Hematopoietic multipotent progenitor cell treated with erythropoietin and hydrocortisone succinate and interleukin-3 and kit ligand, for 4 days (in vitro differentiated cells): ENCODE data around the gene CNTNAP2.
A peak's percentile ranks its signal among the peaks of the same experiment; 100 is the strongest.
"Not testable (repeated sequence)": the region's sequence is repeated elsewhere in the genome, so short reads cannot be mapped to it uniquely, and the experiment has no call there.

ENCODE experiments used
- DNase-seq: peaks from one replicate; pipeline ENCODE4 v3.0.0-alpha.2; 2015

Gene CNTNAP2

DNA sequence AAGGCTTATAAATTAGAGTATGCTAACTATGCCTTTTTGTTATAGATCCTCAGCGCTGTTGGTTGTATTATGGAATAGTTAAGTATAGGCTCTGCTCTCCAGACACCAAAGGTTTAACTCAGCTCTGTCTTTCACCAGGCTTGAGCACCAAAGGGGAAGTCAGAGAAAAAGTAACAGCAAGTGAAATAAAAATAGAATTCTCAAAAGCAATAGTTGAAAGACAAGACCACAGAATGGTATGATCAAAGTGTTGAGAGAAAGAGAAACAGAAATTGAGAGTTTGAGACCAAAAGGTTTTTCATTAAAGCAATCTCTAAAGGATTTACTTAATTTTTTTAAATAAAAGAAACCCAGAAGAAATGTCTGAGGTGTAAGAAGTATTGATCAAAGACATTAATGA, 1944.1 kb downstream of the CNTNAP2 start:
- DNase-seq: no peak

DNA sequence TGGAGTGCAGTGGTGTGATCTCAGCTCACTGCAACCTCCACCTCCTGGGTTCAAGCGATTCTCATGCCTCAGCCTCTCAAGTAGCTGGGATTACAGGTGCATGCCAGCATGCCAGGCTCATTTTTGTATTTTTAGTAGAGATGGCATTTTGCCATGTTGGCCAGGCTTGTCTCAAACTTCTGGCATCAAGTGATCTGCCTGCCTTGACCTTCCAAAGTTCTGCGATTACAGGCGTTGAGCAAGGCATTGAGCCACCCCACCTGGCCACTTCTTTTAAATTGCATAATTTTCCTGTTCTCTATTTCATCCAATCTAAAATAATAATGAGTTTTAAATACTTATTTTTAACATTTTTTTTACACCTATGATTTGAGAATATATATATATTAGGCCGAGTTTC, 1961.5 kb downstream of the CNTNAP2 start:
- not testable (repeated sequence) for DNase-seq

DNA sequence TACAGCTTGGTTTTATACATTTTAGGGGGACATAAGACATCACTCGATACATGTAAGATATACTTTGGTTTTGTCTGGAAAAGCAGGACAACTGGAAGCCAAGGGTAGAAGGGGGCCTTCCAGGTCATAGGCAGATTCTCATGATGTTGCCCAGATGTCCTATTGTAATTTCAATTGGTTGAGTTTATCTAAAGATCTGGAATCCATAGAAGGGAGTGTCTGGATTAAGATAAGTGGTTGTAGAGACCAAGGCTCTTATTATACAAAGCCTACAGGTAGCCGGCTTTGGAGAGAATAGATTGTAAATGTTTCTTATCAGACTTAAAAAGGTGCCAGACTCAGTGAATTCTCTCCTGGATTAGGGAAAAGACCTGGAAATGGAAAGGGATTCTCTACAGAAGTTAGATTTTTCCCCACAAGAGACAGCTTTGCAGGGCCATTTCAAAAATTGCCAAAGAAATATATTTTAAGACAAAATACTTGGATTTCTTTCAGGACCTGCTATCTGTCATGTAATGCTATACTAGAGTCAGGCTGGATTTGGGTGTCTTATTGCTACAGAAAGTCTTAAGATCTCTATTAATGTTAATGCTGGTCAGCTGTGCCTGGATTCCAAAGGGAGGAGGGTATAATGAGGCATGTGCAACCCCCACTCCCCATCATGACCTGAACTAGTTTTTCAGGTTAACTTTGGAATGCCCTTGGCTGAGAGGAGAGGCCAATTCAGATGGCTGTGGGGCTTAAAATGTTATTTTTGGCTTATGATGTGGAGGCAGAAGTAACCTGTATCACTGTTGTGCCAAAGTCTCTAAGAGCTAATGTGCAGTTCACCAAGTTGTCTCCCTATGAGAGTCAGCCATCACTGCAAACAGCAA, 1962.8 kb downstream of the CNTNAP2 start:
- DNase-seq: no peak

DNA sequence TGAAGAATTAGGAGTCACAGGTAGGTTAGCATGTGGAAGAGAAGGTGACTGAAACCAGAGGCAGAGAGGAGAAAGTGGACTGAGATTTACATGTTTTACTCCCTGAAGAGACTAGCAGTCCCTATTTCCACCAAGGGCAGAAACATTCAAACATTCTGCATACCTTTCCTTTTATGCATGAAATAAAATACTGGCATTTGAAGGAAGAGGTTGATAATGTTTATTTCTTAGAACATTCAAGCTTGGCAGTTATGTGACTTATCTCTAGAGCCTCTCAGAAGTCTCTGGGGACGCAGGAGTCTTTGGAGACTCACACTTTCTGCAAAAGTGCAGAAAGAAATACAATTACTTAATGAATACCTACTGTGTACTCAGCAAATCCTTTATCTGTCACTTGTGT, 1966.8 kb downstream of the CNTNAP2 start:
- DNase-seq: no peak

DNA sequence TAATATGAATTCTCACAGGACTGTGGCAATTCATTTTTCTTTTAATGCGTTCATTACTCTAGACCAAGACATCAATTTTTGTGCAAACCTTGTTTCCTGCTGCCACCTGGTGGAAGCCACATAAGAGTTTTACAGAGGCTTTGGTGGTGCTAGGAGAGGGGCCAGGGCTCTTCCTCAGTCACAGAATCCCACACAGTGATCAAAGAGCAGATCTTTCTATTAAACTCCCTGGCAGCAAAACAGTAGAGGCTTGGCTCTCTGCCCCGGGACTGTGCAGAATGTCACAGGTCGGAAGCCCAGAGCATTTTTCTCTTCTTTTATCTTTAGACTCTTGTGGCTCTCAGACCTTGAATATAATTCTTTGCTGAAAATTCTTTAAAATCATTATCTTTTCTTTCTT, 1967.5 kb downstream of the CNTNAP2 start:
- peak; percentile 80 for DNase-seq

DNA sequence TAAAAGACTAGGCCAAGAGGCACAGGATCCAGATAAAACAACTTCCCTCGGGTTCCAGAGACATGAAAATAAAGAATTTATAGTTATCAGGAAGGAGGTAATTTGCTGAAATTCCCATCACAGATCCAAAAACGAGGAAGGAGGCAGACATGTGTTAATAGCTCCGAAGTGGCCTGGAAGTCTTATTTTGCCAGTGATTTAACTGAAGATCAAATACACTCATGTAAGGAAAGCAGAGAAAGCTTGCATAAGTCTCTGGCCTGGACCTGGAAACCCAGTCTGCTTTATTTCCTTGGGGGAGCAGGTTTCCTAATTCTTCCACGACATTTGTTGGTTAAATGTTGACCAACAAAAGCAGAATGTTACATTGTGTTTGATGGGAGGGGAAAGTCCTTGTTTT, 1975.3 kb downstream of the CNTNAP2 start:
- no peak for DNase-seq

DNA sequence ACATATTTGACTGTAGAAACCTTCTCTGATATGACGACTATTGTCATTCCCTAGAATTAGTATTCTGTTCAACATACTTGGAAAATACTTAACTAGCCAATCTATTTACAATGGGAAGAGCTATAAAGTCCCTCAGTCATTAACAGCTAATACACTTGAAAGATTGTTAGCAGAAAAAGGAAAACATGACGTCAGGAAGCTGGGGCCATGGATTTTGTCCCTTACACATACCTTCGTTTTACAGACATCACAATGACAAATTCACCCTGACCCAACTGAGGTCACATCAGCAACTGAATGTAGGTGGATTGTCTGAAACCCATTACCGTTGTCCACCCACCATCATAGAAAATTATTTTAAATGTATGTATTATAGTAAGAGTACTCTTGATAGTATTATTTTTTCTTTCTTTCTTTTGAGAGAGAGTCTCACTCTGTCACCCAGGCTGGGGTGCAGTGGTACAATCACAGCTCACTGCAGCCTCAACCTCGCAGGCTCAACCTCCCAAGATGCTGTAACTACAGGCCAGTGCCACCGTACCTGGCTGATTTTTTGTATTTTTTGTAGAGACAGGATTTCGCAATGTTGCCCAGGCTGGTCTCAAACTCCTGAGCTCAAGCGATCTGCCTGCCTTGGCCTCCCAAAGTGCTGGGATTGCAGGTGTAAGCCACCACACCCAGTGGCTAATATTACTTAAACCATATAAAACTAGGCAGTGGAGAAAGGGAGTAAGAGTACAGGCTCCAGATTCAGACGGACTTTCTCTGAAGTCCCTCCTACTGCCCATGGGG, 1977.0 kb downstream of the CNTNAP2 start:
- DNase-seq: no peak

DNA sequence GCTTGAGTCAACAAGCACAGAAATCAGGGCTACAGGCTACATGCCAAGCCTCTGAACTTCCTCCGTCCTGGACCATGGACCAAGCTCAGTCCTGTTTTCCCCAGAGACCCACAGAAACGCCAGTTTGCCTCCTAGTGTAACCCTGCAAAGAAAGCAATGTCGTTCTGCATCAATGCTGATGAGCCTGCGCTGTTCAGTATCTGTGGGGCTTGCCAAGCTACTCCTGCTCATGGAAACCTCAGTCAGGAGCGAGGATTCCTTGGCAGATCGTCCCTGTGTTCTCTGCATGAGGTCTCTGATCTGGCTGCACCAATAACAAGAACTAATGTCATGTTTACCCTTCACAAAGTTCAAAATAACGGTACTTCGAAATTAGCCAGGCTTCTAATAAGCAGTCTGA, 1978.5 kb downstream of the CNTNAP2 start:
- no peak for DNase-seq

DNA sequence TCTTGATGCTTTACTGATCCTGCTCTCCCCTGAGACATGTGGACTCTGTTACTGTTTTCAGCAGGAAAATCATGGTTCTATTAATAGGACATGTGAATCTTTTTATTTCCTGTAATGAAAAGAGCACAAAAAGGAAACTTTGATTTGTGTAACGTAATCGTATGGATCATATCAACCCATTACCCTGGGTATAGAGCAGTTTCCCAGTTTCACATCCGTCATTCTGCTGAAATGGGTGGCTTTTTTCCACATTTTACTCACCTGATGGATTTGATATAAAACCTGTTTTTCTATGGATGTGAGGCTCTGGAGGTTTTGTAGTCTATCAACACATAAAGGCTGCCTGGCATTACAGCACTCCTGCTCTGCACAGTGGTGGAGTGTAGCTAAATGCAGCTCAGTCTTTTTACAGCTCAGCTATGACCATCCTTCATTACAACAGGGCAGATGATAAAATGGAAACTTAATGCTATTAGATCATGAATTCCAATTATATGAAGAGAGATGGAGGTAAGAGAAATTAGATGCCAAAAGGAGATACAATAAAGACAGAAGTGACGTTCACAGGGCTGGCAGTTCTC, 1987.6 kb downstream of the CNTNAP2 start:
- no peak for DNase-seq

DNA sequence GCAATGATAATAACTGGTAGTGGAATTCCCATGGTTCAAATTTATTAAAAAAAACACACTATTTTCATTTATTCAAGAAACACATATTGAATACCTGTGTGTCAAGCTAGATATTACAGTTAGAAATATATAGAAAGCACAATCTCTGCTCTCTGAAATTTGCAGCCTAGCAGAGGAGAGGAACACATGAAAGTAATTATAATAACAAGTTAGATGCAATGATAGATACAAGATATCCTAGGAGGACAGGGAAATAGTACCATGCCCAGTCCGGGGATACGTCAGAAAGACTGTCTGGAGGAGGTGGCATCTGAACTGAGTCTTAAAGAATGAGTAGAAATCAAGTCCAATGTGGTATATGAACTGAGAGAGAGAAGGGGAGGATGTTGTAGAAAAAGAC, 1988.3 kb downstream of the CNTNAP2 start:
- DNase-seq: no peak

DNA sequence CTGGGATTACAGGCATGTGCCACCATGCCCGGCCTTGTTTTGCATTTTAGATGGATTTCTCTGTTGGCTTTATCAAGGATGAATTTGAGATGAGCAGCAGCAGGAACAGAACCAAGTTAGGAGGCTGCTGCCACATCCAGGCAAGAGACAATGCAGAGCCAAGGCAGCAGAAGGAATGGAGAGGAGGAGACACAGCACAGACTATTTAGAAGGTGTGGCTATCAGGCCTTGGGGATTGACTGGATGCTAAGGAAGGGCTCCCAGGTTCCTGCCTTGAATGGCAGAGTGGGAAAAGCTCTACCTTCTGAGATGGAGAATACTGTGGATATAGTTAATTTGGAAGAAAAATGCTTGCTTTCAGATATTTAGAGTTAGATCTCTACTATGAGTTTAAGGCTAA, 1989.3 kb downstream of the CNTNAP2 start:
- DNase-seq: no peak

DNA sequence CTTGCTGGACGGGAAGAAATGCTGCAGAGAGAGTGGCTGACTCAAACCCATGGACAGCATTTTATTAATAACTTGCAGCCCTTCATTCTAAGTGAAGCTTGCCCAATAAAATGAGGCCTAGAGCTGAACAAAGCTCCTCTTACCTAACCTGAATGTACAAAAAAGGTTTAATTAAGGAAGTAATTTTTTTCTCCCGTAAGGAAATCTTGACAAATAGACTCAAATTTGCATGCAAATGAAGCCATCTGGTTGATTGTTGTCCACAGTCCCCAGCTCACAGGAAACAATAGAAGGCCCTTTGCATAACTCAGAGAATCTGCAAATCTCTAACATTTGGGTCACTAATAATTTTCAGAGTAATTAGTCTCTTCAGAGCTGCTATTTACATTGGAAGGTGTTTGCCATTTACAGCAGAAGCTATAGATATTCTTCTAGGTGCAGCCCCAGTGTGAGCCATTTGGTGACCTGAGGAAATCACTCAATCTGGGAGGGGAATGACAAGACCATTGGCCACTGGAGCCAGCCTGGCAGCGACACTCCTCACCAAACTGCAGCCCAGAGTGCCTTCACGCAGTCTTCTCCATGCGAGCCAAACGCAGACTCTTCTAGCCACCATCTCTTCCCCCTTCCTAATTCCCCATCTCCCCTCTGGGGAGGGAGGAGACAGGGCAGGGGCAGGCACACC, 1991.0 kb downstream of the CNTNAP2 start:
- DNase-seq: no peak

DNA sequence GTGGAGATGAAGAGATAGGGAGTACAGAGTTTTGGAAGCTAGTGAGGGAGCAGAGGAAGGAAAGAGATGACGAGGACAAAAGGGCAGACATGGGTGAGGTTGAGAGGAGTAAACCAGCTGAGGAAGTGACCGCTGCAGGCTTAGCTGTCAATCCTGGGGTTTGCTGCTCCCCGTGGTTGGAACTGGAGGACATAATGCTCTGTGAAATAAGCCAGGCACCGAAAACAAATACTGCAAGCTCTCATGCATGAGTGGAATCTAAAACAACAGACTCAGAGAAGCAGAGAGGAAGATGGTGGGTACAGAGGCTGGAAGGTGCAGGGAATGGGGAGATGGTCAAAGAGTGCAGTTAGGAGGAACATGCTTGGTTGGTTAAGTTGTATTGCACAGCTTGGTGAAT, 1991.8 kb downstream of the CNTNAP2 start:
- DNase-seq: no peak

DNA sequence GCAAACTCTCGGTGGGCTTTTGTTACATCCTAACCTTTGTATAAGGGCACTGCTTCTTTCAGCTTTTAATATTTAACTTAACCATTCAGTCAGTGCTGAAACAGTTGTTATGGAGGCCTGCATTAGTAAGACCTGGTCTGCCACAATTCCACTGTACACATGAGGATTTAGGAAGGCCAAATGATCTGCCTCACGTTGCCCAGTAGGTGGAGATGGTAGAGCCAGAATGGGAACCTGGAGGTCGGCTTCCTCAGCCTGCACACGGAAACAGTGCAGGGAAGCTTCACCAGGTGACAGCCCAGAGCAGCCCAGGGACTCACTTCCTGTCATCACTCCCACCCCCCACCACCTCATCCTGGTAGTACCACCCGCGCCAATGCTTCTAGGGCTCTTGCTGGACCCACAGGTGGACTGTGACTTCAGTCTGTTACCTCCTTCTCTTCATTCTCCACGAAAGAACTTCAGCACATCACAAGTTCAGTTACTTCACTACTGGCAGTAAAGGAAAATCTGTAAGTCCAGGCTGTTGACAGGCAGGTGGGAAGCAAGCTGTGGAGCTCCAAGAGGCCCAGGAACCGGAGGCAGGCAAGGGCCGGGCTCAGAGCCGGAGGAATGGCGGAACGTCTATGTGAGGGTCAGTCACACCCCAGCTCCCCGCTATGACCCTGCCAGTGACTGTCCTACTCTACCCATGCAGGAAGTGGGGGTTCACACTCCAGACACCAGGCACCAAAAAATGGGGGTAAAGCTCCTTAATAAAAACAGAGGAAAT, 1993.7 kb downstream of the CNTNAP2 start:
- peak; percentile 3 for DNase-seq

DNA sequence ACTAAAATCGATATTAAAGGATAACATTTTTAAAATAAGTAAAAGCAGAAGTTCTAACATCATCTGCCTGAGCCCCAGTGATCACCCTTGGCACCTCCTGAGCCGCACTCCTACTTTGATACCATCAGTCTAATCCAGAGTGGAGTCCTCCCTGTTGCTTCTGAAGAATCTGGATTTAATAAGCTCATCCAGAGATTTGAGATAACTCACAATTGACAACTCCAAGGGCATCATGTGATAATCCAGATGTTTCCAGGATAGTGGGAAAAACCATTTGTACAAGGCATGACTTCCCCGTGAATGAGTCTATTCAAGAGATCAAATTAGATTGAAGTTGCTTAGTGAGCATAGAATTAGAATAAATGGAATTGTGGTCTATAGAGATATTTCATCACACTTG, 1998.2 kb downstream of the CNTNAP2 start:
- no peak for DNase-seq

DNA sequence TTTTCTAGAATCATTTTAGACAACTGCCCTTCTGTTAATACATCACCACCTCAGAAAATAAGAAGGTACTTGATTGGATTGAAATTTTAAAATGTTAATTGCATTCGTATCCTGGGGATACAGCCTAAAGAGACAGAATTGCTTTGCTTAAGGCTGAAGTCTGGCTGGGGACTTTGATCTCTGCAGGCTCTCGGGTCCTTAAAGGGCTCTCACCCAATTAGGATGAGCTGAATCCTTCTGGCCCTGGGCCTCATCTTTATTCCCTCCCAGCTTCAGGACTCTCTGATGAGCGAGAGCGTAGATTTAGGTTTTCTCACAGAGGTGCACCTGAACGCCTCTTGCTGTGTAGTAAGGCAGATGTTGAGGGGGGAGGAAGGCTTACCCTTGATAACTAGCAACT, 1998.7 kb downstream of the CNTNAP2 start:
- no peak for DNase-seq

DNA sequence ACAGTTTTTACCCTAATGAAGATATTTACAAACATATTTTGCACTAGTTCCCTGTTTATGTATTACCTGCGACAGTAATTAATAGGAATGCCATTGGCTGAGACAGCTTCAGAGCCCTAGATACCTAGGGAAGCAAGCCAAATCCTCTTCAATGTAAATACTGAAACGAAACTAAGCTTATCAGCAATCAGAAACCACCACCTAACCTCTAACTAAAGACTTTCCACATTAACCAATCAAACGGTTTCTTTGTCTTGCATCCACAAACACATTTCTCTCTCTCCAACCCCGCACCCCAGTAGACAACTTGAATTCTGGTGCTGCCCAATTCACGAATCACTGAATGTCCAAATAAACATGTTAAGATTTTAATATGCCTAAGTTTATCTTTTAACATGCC, 1999.6 kb downstream of the CNTNAP2 start:
- DNase-seq: peak; percentile 21

DNA sequence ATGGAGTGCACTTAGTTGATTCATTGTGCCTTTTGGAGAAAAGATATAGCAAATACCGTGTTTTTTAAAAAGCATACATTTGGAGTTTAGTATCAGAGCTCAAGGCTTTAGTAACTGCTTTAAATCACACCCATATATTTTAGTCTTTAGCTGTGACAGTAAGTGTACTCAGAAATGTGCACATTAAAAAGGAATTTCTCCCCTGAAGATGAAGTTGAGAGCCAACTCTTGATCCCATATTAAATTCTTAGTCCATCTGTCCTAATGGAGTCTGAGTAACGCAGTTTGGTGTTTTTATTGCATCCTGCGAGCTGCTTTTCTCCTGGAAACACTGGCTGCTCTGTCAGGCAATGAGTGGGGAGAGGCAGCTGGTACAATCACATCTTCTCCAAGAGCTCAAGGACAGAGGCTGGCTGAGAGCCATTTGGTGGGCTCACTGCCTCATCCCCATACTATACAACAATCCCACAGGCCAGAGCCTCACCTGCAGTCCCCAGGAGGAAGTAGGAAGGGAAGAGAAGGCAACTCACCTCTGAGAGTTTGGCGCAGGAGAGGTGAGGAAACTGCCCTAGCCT, 2000.3 kb downstream of the CNTNAP2 start:
- DNase-seq: no peak

DNA sequence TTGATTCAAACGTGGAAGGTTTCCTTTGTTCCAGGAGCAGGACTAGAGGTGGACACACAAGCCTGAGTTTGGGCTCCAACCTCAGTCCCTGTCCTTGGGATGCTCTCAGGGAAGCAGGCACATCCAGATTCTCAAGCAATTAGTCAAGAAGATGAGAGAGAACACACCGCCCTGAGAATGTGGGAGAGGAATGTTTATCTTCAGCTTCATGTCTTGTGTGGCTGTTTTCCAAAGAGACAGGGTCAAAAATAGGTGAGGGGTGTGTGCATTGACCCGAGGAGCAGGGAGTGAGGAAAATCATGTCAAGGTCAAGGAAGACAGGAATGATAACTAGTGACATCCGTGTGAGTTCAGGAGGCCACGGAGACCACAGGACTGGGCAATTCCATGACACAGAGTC, 2001.8 kb downstream of the CNTNAP2 start:
- DNase-seq: no peak

DNA sequence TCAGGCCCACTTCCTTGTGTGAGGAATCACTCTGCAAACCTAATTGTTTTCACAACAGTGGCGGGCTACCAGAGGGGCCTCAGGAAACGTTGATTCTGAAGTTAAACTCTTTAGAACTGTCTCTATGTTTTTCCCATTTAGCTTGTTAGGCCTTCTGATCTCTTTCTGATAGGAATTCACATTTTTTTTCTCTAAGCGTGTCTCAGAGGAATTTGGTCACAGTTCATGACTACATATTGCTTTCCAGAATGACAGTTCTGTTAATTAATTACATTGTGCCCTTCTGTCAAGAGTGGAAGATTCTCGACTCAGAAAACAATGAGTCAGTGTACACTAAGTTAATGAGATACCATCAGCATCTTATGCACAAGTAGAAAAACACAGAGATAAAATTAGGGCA, 2004.8 kb downstream of the CNTNAP2 start:
- no peak for DNase-seq

DNA sequence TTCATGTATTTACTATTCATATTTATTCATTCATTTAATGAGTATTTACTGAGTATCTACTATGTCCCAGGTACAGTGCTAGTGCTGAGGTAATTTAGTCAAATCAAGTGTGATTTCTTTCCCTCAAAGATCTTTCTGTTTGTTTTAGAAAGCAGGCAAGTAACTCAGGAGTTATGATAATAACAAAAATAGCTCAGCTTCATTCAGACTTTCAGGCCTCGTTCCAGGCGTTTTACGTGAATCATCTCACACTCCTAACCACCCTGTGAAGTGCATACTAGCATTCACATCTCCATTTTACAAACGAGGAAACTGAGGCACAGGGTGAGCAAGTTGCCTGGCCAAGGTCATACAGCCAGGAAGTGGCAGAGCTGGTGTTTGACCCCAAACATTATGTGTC, 2005.2 kb downstream of the CNTNAP2 start:
- no peak for DNase-seq

DNA sequence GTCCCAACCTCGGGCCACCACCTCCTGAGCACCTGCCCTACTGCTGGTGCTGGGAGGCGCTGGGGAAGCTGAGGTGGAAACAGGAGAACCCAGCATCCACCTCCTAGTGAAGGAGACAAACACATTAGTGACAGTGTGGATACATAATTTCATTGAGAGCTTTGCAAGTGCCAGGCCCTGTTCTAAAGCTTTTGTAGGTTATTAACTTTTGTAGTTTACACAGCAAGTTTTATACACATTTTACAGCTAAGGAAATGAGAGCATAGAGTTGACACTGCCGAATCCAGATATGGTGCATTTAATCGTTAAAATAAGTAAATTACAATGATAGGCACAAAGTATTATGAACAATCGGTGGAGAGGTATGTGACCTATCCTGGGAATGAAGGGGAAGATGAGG, 2007.9 kb downstream of the CNTNAP2 start:
- no peak for DNase-seq
